Endothelial cell (in vitro differentiated cells): ENCODE measurements around the gene OS9. TPM values are rescaled to one million over a fixed set of nuclear protein-coding genes. Genes with fewer than 3 reads are reported as not detected.

ENCODE experiments used
- DNase-seq: peaks from one replicate; pipeline ENCODE4 v3.0.0; 2021; ENCODE audit warnings: low spot score
- H3K27ac Mint-ChIP-seq: one replicate; pipeline ENCODE4 v1.8.0; 2021; ENCODE audit warnings: mixed read lengths, inconsistent platforms; ENCODE audit not compliant: unreplicated experiment
- H3K27me3 Mint-ChIP-seq: one replicate; pipeline ENCODE4 v1.8.0; 2021; ENCODE audit warnings: mild to moderate bottlenecking, moderate library complexity, mixed read lengths, inconsistent platforms; ENCODE audit not compliant: unreplicated experiment
- H3K36me3 Mint-ChIP-seq: one replicate; pipeline ENCODE4 v1.8.0; 2021; ENCODE audit warnings: mild to moderate bottlenecking, low read depth, mixed read lengths, inconsistent platforms; ENCODE audit not compliant: unreplicated experiment
- H3K4me1 Mint-ChIP-seq: one replicate; pipeline ENCODE4 v1.8.0; 2021; ENCODE audit warnings: mild to moderate bottlenecking, mixed read lengths, inconsistent platforms; ENCODE audit not compliant: unreplicated experiment
- H3K4me3 Mint-ChIP-seq: one replicate; pipeline ENCODE4 v1.8.0; 2021; ENCODE audit warnings: mild to moderate bottlenecking, mixed read lengths, inconsistent platforms; ENCODE audit not compliant: unreplicated experiment
- H3K9me3 Mint-ChIP-seq: one replicate; pipeline ENCODE4 v1.8.0; 2021; ENCODE audit warnings: mixed read lengths, inconsistent platforms; ENCODE audit not compliant: unreplicated experiment
- total RNA-seq: library from RNA; stranded (reverse); fragmentation: NEBNext Ultra II Directional; extraction: Animal tissue kit (Norgen Biotek cat#: 25700); gene quantifications from one replicate; pipeline ENCODE4 v1.2.1, GENCODE V29; 2021; ENCODE audit not compliant: unreplicated experiment
- TF ChIP-seq, protein P1 (sequence below): fragments of 200-600 bp; sonication (generic); IDR thresholded peaks from one replicate; pipeline ENCODE4 v1.5.0; 2021; ENCODE audit warnings: antibody characterized with exemption; ENCODE audit not compliant: unreplicated experiment

Gene OS9
- total RNA-seq, 1 donor from 2014 or later = 220 TPM

DNA sequence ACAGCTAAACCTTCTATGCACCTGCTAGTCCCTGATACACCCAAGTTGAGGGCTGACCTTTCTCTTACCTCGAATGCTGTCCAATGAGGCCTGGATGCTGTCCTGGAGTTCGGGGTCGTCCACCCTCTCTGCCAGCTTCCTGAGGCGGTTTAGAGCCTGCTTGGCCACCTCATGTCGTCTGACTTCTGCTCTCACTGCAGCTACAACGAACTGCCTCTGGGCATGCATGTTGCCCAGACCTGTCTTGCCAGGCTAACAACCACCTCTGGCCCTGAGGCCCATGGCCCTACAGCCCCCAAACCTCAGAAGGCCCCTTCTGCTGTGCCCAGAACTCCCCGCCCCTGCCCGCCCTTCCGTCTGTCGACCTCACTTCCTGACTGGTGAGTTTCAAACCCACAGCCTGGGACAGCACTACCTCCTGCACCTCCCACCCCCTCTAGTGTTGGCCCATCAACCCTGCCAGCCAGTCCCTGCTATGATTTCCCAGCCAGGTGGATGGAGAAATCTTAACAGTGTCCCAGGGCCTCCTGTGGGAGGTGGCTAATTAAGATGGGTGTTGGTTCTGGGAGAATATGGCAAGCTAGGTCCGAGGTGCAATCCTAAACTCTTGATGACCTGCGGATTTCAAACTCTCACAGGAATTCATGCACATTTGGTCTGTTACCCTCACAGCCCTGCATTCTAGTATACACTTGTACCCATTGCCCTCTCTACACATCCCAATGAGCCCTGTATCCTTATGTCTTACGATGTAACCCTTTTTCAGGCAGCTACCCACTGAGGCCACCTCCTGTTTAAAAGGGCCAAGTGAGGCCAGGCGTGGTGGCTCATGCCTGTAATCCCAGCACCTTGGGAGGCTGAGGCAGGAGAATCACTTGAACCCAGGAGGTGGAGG lies 48.2 kb downstream of the OS9 start:
- H3K4me1 Mint-ChIP-seq = peaks cover 45% of the 10 kb centered on the region
- H3K4me3 Mint-ChIP-seq = no peak overlapping the region
- H3K27me3 Mint-ChIP-seq = peaks cover 19% of the 10 kb centered on the region

GRCh38 chr12:57743769-57744168 lies 49.8 kb downstream of the OS9 start:
- peaks cover 22% of the 10 kb centered on the region for H3K27me3 Mint-ChIP-seq
- no peaks in the 10 kb centered on the region for H3K9me3 Mint-ChIP-seq
- H3K4me1 Mint-ChIP-seq = peaks cover 51% of the 10 kb centered on the region
- DNase-seq = no peak
- H3K4me3 Mint-ChIP-seq = peak overlapping the region; percentile 70
- peaks cover 26% of the 10 kb centered on the region for H3K36me3 Mint-ChIP-seq
- peak overlapping the region; percentile 99 for H3K27ac Mint-ChIP-seq
- TF ChIP-seq, protein P1, sequence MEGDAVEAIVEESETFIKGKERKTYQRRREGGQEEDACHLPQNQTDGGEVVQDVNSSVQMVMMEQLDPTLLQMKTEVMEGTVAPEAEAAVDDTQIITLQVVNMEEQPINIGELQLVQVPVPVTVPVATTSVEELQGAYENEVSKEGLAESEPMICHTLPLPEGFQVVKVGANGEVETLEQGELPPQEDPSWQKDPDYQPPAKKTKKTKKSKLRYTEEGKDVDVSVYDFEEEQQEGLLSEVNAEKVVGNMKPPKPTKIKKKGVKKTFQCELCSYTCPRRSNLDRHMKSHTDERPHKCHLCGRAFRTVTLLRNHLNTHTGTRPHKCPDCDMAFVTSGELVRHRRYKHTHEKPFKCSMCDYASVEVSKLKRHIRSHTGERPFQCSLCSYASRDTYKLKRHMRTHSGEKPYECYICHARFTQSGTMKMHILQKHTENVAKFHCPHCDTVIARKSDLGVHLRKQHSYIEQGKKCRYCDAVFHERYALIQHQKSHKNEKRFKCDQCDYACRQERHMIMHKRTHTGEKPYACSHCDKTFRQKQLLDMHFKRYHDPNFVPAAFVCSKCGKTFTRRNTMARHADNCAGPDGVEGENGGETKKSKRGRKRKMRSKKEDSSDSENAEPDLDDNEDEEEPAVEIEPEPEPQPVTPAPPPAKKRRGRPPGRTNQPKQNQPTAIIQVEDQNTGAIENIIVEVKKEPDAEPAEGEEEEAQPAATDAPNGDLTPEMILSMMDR = no peak

More for the DNA sequence above, 48.2 kb downstream of the OS9 start:
- Mint-ChIP-seq H3K9me3 (no peaks in the 10 kb centered on the region), H3K27ac (peak overlapping the region; percentile 55), H3K36me3 (peaks cover 15% of the 10 kb centered on the region)
- TF ChIP-seq, protein P1 = no peak
- DNase-seq = no peak

DNA sequence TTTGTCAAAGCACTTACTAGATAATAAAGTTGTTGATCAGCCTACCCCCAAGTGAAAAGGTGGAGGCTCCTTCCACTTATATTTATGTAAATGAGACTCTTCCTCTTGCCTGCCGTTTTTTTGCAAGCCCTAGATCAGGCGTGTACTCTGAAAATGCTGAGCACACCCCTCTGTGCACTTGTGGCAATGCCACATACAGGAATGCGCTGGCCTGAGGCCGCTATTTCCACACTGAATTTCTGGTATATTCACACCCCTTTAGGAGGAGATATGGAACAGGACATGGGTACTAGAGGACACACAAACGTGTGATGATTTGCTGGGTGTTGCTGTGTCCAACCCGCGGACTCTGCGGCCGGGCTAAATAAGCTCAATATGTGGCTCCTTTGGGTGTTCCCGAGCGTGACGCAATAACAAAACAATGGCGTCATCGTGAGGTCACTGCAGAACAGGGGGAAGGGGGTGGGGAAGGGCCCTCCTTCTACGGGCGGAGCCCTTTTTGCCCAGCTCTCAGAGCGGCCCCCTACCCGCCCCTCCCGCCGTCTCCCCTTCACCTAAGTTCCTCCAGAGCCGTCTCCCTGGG lies 50.4 kb downstream of the OS9 start:
- peak; percentile 62 for DNase-seq
- Mint-ChIP-seq H3K9me3 (no peaks in the 10 kb centered on the region), H3K36me3 (peaks cover 27% of the 10 kb centered on the region), H3K27me3 (peaks cover 17% of the 10 kb centered on the region), H3K27ac (peak overlapping the region; percentile 99), H3K4me1 (peaks cover 47% of the 10 kb centered on the region), H3K4me3 (peak overlapping the region; percentile 97)
- TF ChIP-seq, protein P1 = no peak

- DNase-seq = peak; percentile 81
- peaks cover 25% of the 10 kb centered on the region for H3K36me3 Mint-ChIP-seq
Observed at GRCh38 chr12:57744777-57745484, 51.0 kb downstream of the OS9 start, which contains the start of gene TSPAN31. Gene TSPAN31 (plus strand): TSS chr12:57745039. CDS start chr12:57745155, 116 bp downstream.

More at GRCh38 chr12:57744777-57745484, 51.0 kb downstream of the OS9 start, which contains the start of gene TSPAN31:
- Mint-ChIP-seq H3K4me3 (peak within 1 kb of the TSS; percentile 97), H3K9me3 (no peaks in the 10 kb centered on the region), H3K4me1 (peaks cover 45% of the 10 kb centered on the region), H3K27me3 (peaks cover 16% of the 10 kb centered on the region), H3K27ac (peak within 1 kb of the TSS; percentile 99)
- TF ChIP-seq, protein P1 = no peak
